Amniotic stem cell (primary cell): ENCODE measurements around the gene ARSA.

ENCODE experiments used
- DNase-seq: peaks from one replicate; lab custom pipeline; 2025; lab: John Stamatoyannopoulos, UW

The ARSA gene

DNA sequence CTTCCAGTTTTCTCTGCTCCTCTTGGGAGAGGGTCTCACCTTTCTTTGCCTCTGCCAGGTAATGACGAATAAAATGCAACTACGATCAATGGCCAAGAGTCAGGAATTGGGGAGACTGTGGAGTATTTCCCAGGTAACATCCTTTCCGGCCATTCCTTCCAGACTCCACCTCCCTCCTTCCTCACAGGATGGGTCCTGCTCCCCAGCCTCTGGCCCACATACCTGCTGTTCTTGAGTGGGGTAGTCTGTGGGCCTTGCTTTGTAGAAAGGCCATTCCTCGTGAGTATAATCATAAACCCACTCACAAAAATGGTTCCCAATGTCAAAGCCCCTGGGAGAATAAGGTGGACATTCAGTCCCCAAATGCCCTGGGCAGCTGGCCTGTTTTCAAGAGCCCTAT is 48.2 kb downstream of the ARSA start:
- DNase-seq, result no peak

DNA sequence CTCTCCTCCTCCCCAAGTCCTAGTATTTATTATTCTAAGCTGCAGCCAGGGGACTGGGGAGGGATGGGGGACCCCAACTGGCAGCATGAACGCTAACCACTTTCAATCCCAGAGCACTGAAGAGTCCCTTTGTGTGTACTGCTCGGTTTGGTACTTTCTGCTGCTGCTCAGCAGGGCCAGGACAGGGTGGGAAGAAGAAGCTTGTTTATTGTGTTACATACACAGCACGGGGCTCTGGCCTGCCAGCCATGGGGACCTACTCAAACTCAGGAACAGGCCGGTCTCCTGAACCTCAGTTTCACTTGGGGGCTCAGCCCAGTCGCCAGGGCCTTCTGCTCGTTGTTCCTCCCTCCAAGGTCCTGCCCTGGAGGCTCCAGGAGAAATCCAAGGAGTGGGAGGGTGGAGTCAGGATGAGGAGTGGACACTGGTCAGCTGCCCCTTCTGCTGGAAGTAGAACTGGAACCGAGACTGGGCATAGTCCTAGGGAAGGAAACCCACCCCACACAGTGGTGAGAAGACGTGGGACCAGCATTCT is 49.1 kb downstream of the ARSA start:
- no peak for DNase-seq

DNA sequence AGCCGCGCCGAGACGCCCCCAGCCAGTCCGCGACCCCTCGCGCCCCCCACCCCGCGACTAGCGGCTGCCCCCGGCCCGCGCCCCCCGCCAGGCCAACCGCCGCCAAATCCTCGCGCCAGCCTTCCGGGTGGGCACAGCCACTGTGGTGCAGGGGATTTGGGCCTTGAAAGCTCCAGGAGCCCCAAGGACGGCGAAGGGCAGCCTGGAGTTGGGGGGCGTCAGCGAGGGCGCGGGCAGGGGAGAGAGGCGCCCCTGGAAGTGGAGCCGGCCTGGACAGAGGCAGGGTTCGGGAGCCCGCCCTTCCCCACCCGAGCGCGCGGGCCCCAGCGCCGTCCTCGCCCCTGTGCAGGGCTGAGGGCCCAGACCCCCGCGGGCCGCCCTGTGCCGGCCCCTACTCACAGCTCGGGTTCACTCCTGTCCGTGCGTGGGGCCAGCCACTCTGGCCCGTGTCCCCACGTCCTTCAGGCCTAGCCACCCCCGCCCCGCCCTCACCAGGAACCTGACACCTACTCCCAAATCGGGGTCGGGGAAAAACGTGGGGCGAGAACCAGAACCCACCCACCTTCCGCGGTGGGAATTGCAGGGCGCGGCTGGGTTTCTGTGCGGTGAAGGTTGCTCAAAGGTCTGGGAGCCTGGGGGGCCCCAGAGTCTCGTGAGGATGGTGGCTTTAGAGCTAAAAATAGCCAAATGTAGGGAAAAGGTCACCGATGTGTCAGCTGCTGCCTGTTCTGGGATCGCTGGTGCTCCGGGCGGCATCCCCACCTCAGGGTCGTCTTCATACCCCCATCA is 49.8 kb downstream of the ARSA start, which contains the start of gene CPT1B:
Gene CPT1B (minus strand): TSS at position 441 of the 789 bp plus-strand sequence. CDS start 512 bp downstream, outside the sequence.
- no peak for DNase-seq

DNA sequence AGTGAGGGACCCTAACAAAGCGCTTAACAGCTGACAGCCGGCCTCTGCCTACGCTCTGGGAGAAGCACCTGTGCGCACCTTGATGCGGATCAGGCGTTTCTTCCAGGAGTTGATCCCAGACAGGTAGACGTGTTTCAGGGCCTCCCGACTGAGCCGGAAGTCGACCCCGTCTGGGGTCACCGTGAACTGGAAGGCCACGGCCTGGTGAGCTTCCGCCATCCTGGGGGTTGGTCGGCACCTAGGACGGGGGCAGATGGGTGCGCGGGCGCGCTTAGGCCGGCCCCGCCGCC is 50.3 kb downstream of the ARSA start:
- DNase-seq, result no peak

DNA sequence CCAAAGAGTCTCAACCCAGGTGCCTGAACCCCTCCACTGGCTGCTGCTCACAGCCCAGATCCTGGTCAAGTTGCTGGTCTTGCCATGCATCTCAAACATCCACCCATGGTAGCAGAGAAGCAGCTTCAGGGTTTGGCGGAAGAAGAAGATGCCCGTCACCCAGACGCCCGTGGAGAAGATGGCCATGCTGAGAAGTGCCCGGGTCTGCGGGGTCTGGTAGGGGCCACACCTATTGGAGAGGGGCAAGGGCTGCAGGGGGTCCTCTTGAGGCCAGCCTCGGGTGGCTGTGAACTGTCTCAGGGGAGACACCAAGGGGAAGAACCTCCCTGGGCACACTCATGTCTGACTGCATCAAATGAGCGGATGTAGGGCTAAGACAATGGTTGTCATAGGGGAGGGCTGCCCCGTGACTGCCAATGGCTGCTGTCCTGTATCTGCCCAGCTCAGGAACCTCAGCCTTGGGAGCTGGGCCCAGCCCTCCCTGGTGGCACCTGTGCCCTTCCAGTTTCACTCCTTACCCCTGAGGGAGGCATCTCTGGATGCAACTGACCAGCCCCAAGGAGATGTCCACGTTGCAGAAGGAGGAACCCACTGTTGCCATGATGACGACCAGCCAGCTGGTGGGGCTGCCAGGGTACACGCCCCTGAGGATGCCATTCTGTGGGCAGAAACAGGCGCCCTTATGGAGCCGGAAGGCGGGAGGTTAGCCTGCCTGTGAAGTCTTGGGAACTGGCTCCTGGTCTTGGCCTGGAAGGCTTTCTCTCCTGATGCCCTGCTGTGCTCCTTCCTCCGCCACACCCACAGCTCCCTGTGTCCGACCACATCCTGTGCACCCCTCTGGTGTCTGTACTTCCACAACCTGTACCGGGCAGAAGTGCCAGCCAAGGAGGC is 50.9 kb downstream of the ARSA start:
- no peak for DNase-seq

DNA sequence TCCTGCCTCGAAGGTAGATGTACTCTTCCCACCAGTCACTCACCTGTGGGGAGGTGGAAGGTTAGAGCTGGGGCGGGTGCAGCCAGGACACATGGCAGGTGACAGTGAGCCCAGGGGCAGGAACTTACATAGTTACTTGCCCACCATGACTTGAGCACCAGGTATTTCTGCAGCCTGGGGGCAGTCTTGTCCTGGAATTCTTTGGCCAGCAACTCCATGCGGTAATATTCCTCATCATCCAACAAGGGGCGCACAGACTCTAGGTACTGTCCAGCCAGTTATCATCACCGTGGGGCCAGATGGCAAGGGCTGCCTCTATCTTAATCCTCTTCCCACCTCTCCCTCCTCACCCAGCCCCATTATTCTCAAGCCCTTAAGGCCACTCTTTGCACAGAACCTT is 51.9 kb downstream of the ARSA start:
- DNase-seq, result no peak

DNA sequence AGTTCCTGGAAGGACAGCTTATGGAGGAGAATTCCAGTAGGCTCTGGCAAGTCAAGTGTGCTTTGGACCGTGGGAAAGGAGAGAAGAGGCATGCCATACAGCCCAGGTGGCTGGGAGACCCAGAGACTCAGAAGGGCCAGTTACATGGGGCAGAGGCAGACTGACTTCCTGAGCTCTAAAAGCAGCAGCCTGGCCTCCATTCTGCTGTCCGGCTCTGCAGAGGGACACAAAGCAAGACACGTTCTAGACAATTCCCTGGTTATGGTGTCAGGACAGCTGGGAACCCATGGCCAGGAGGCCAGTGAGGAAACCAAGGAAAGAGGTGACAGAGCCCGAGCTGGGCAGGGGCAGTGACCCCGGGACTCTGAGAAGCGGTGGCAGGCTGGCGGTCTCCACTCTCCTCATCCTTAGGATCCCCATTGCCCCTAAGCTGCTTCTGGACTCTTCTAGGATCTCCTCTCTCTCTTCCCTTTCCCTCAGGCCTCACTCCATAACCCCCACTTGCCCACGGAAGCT is 52.5 kb downstream of the ARSA start:
- DNase-seq, result no peak
